OCI-LY1 (cell line): ENCODE results near the gene PES1.

Experiments
- H2AFZ ChIP-seq: fragments of 200-600 bp; sonication (generic), shearing (Covaris generic); 2 replicates; pipeline ENCODE4 v1.6.0; 2014; ENCODE audit warnings: antibody characterized with exemption, mild to moderate bottlenecking, low read length
- H3F3A ChIP-seq: fragments of 200-600 bp; sonication (generic), shearing (Covaris generic); 2 replicates; pipeline ENCODE4 v1.6.0; 2014; ENCODE audit warnings: mild to moderate bottlenecking, antibody characterized with exemption, low read length, moderate library complexity; ENCODE audit not compliant: insufficient read depth
- H3K27ac ChIP-seq: fragments of 200-600 bp; sonication (generic); 2 replicates; pipeline ENCODE4 v1.5.1; 2014; ENCODE audit warnings: low read length, mixed run types, mild to moderate bottlenecking, low read depth; ENCODE audit not compliant: poor library complexity, severe bottlenecking
- H3K27me3 ChIP-seq: fragments of 200-600 bp; sonication (generic); 2 replicates; pipeline ENCODE4 v1.6.0; 2014; ENCODE audit warnings: antibody characterized with exemption, mild to moderate bottlenecking, low read length, moderate library complexity; ENCODE audit not compliant: insufficient read depth
- H3K36me3 ChIP-seq: fragments of 200-600 bp; sonication (generic); 2 replicates; pipeline ENCODE4 v1.6.1; 2014; ENCODE audit warnings: mild to moderate bottlenecking, antibody characterized with exemption, low read length, moderate library complexity, mixed read lengths; ENCODE audit not compliant: insufficient read depth
- H3K4me1 ChIP-seq: fragments of 200-600 bp; sonication (generic); 2 replicates; pipeline ENCODE4 v1.5.1; 2014; ENCODE audit warnings: mild to moderate bottlenecking, low read length, moderate library complexity; ENCODE audit not compliant: insufficient read depth, severe bottlenecking
- H3K4me2 ChIP-seq: fragments of 200-600 bp; sonication (generic), shearing (Covaris generic); 2 replicates; pipeline ENCODE4 v1.6.1; 2014; ENCODE audit warnings: low read length
- H3K4me3 ChIP-seq: fragments of 200-600 bp; sonication (generic); 2 replicates; pipeline ENCODE4 v1.5.1; 2014; ENCODE audit warnings: low read length, low read depth, mild to moderate bottlenecking, mixed read lengths; ENCODE audit not compliant: poor library complexity, severe bottlenecking
- H3K79me2 ChIP-seq: fragments of 200-600 bp; shearing (Covaris generic); 2 replicates; pipeline ENCODE4 v1.6.1; 2016; ENCODE audit warnings: mixed run types, low read length, mixed read lengths; ENCODE audit not compliant: insufficient read depth
- H3K9ac ChIP-seq: fragments of 200-600 bp; sonication (generic), shearing (Covaris generic); 2 replicates; pipeline ENCODE4 v1.6.1; 2014; ENCODE audit warnings: mild to moderate bottlenecking, low read length, mixed read lengths
- H3K9me2 ChIP-seq: fragments of 200-600 bp; sonication (generic), shearing (Covaris generic); 2 replicates; pipeline ENCODE4 v1.6.1; 2014; ENCODE audit warnings: low read depth, mild to moderate bottlenecking, low read length, mixed read lengths
- H3K9me3 ChIP-seq: fragments of 200-600 bp; shearing (Covaris generic); 2 replicates; pipeline ENCODE4 v1.6.1; 2014; ENCODE audit warnings: low read length, mixed read lengths
- H4K20me1 ChIP-seq: fragments of 200-600 bp; sonication (generic), shearing (Covaris generic); 2 replicates; pipeline ENCODE4 v1.6.0; 2016; ENCODE audit warnings: mild to moderate bottlenecking, low read length; ENCODE audit not compliant: insufficient read depth
- CTCF ChIP-seq: fragments of 200-600 bp; sonication (generic), shearing (Covaris generic); IDR thresholded peaks from 2 replicates; pipeline ENCODE4 v1.5.1; 2017; ENCODE audit warnings: mild to moderate bottlenecking, antibody characterized with exemption, low read length, moderate library complexity, mixed read lengths
- EZH2 ChIP-seq: fragments of 200-600 bp; sonication (generic), shearing (Covaris generic); IDR thresholded peaks from 2 replicates; pipeline ENCODE4 v1.8.0; 2017; ENCODE audit warnings: borderline replicate concordance, mixed run types, mild to moderate bottlenecking, antibody characterized with exemption, low read length, moderate library complexity, mixed read lengths

The PES1 gene

GRCh38 chr22:30538280-30538679 lies 53.4 kb downstream of the PES1 start:
- H3K9me3 ChIP-seq = no peaks in the 10 kb centered on the region
- H4K20me1 ChIP-seq = no peaks in the 10 kb centered on the region
- no peaks in the 10 kb centered on the region for H3K27me3 ChIP-seq
- H3K4me2 ChIP-seq = no peak overlapping the region
- TF ChIP-seq CTCF = no peak
- H3K4me3 ChIP-seq = no peak overlapping the region
- no peaks in the 10 kb centered on the region for H3K9me2 ChIP-seq
- no peak overlapping the region for H3K9ac ChIP-seq
- H3K36me3 ChIP-seq = no peaks in the 10 kb centered on the region
- H3F3A ChIP-seq = no peaks in the 10 kb centered on the region
- H3K4me1 ChIP-seq = no peaks in the 10 kb centered on the region
- H3K27ac ChIP-seq = no peak overlapping the region
- H2AFZ ChIP-seq = no peak overlapping the region
- H3K79me2 ChIP-seq = no peaks in the 10 kb centered on the region

- Histone ChIP-seq H3K9me2 (no peaks in the 10 kb centered on the region), H3K27me3 (no peaks in the 10 kb centered on the region), H3K79me2 (no peaks in the 10 kb centered on the region), H3K36me3 (no peaks in the 10 kb centered on the region), H3K9ac (no peak overlapping the region), H3K27ac (no peak overlapping the region), H3K9me3 (no peaks in the 10 kb centered on the region), H3K4me3 (no peak overlapping the region), H3F3A (no peaks in the 10 kb centered on the region), H2AFZ (no peak overlapping the region), H3K4me1 (no peaks in the 10 kb centered on the region), H4K20me1 (no peaks in the 10 kb centered on the region), H3K4me2 (no peak overlapping the region)
- TF ChIP-seq CTCF = no peak
Measured at GRCh38 chr22:30537083-30537731, 54.5 kb downstream of the PES1 start.

GRCh38 chr22:30535182-30535581 lies 56.5 kb downstream of the PES1 start:
- no peak overlapping the region for H3K9ac ChIP-seq
- TF ChIP-seq EZH2 (no peak), CTCF (no peak)
- H3F3A ChIP-seq = no peaks in the 10 kb centered on the region
- no peaks in the 10 kb centered on the region for H3K79me2 ChIP-seq
- no peak overlapping the region for H2AFZ ChIP-seq
- H3K27ac ChIP-seq = no peak overlapping the region
- H3K4me3 ChIP-seq = no peak overlapping the region
- H3K4me1 ChIP-seq = no peaks in the 10 kb centered on the region
- H4K20me1 ChIP-seq = no peaks in the 10 kb centered on the region
- no peak overlapping the region for H3K4me2 ChIP-seq
- H3K9me3 ChIP-seq = no peaks in the 10 kb centered on the region
- H3K36me3 ChIP-seq = no peaks in the 10 kb centered on the region
- H3K27me3 ChIP-seq = no peaks in the 10 kb centered on the region
- no peaks in the 10 kb centered on the region for H3K9me2 ChIP-seq
